DND-41 (cell line): ENCODE results near the gene TPX2.
"Not testable (repeated sequence)": the region's sequence is repeated elsewhere in the genome, so short reads cannot be mapped to it uniquely, and the experiment has no call there.

ENCODE experiments used
- ATAC-seq: fragments of 200-7000 bp; cut with Tn5 transposase; 3 replicates; pipeline ENCODE4 v1.9.1; 2021; ENCODE audit warnings: low read depth; ENCODE audit not compliant: insufficient read depth
- DNase-seq: peaks from one replicate; pipeline ENCODE4 v3.0.0-alpha.2; 2020
- H2AFZ ChIP-seq: 2 replicates; pipeline ENCODE4 v1.6.0; 2012; ENCODE audit warnings: low read depth, low read length
- H3K27ac ChIP-seq: 2 replicates; pipeline ENCODE4 v1.5.1; 2012; ENCODE audit warnings: low read length, inconsistent platforms
- H3K27me3 ChIP-seq: fragments of 200-600 bp; sonication (generic); 2 replicates; pipeline ENCODE4 v1.6.0; 2012; ENCODE audit warnings: low read length, mild to moderate bottlenecking, inconsistent platforms; ENCODE audit not compliant: insufficient read depth, poor library complexity
- H3K36me3 ChIP-seq: 2 replicates; pipeline ENCODE4 v1.5.1; 2012; ENCODE audit warnings: low read length, inconsistent platforms; ENCODE audit not compliant: insufficient read depth
- H3K4me1 ChIP-seq: 2 replicates; pipeline ENCODE4 v1.5.1; 2012; ENCODE audit warnings: mild to moderate bottlenecking, low read length; ENCODE audit not compliant: insufficient read depth
- H3K4me2 ChIP-seq: 2 replicates; pipeline ENCODE4 v1.6.0; 2012; ENCODE audit warnings: mild to moderate bottlenecking, moderate library complexity, low read length, inconsistent platforms; ENCODE audit not compliant: insufficient read depth
- H3K4me3 ChIP-seq, 2 experiments: fragments of 200-600 bp in 1 of 2; shearing (Covaris generic) in 1 of 2; 2 replicates each; pipeline ENCODE4 v1.5.1; 2012 to 2016; ENCODE audit warnings: inconsistent platforms in 2 of 2, low read length in 2 of 2, mild to moderate bottlenecking in 2 of 2, low read depth in 1 of 2, moderate library complexity in 1 of 2
- H3K79me2 ChIP-seq: 2 replicates; pipeline ENCODE4 v1.6.0; 2012; ENCODE audit warnings: low read length, inconsistent platforms; ENCODE audit not compliant: insufficient read depth
- H3K9ac ChIP-seq: 2 replicates; pipeline ENCODE4 v1.6.0; 2012; ENCODE audit warnings: low read depth, mild to moderate bottlenecking, inconsistent platforms, low read length, moderate library complexity
- H3K9me3 ChIP-seq: 2 replicates; pipeline ENCODE4 v1.5.1; 2012; ENCODE audit warnings: low read length, moderate library complexity, mild to moderate bottlenecking, inconsistent platforms; ENCODE audit not compliant: insufficient read depth, severe bottlenecking
- H4K20me1 ChIP-seq: 2 replicates; pipeline ENCODE4 v1.6.0; 2012; ENCODE audit warnings: low read length; ENCODE audit not compliant: insufficient read depth
- EZH2 ChIP-seq: IDR thresholded peaks from 3 replicates; pipeline ENCODE4 v1.6.1; 2012; ENCODE audit warnings: borderline replicate concordance, low read depth, mild to moderate bottlenecking, moderate library complexity, low read length, inconsistent platforms; ENCODE audit not compliant: severe bottlenecking
- TF ChIP-seq, protein P1 (sequence below): IDR thresholded peaks from 2 replicates; pipeline ENCODE4 v1.5.1; 2012; ENCODE audit warnings: borderline replicate concordance, low read length, moderate library complexity, mild to moderate bottlenecking; ENCODE audit not compliant: poor library complexity, severe bottlenecking; ENCODE audit errors: extremely low read depth

Gene TPX2

DNA sequence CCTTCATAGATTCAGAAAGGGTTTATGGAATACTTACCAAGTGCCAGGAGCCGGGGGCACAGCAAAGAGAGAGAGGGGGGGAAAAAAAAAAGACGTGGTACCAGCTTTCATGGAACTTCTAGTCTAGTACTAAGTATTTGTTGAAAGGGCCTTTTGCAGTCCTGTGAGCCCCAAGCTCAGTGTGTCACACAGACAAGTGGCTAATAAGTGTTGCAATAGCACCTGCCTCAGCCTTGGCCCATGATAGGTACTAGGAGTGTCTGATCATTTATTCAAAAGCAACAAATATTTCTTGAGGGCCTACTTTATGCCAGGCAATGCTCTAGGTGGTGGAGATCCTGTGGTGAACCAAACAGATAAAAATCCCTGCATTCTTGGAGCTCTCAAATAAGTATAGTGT is 88.0 kb downstream of the TPX2 start:
- no peaks in the 10 kb centered on the region for H3K79me2 ChIP-seq
- no peaks in the 10 kb centered on the region for H3K27me3 ChIP-seq
- no peaks in the 10 kb centered on the region for H3K36me3 ChIP-seq
- H3K9ac ChIP-seq = no peak overlapping the region
- DNase-seq (no peak), ATAC-seq (no peak)
- TF ChIP-seq EZH2 = no peak
- TF ChIP-seq, protein P1, sequence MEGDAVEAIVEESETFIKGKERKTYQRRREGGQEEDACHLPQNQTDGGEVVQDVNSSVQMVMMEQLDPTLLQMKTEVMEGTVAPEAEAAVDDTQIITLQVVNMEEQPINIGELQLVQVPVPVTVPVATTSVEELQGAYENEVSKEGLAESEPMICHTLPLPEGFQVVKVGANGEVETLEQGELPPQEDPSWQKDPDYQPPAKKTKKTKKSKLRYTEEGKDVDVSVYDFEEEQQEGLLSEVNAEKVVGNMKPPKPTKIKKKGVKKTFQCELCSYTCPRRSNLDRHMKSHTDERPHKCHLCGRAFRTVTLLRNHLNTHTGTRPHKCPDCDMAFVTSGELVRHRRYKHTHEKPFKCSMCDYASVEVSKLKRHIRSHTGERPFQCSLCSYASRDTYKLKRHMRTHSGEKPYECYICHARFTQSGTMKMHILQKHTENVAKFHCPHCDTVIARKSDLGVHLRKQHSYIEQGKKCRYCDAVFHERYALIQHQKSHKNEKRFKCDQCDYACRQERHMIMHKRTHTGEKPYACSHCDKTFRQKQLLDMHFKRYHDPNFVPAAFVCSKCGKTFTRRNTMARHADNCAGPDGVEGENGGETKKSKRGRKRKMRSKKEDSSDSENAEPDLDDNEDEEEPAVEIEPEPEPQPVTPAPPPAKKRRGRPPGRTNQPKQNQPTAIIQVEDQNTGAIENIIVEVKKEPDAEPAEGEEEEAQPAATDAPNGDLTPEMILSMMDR = no peak
- no peaks in the 10 kb centered on the region for H3K9me3 ChIP-seq
- H3K4me1 ChIP-seq = peaks cover 9% of the 10 kb centered on the region
- H2AFZ ChIP-seq = no peak overlapping the region
- H3K4me2 ChIP-seq = no peak overlapping the region
- H3K4me3 ChIP-seq = no peak overlapping the region
- no peak overlapping the region for H3K27ac ChIP-seq
- peaks cover 6% of the 10 kb centered on the region; the same call in 1 of the 2 replicates for H4K20me1 ChIP-seq

DNA sequence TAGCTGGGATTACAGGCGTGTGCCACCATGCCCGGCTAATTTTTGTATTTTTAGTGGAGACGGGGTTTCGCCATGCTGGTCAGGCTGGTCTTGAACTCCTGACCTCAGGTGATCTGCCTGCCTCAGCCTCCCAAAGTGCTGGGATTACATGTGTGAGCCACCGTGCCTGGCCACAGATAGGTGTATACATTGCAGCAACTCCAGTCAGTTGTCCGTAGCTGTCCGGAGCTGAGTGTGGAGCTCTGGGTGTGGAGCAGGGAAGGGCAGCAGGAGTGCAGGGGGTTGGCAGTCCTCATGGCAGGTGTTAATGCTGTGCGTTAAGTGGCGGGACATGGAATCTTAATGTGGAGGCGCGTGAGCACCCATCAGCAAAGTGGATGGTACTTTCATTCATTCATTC is 88.9 kb downstream of the TPX2 start:
- H3K36me3 ChIP-seq, H3K27me3 ChIP-seq, H3K4me3 ChIP-seq, H3K9ac ChIP-seq, H4K20me1 ChIP-seq, H3K4me1 ChIP-seq, H3K9me3 ChIP-seq, H3K27ac ChIP-seq, H3K79me2 ChIP-seq, DNase-seq, H3K4me2 ChIP-seq, ATAC-seq, H2AFZ ChIP-seq: not testable (repeated sequence)

DNA sequence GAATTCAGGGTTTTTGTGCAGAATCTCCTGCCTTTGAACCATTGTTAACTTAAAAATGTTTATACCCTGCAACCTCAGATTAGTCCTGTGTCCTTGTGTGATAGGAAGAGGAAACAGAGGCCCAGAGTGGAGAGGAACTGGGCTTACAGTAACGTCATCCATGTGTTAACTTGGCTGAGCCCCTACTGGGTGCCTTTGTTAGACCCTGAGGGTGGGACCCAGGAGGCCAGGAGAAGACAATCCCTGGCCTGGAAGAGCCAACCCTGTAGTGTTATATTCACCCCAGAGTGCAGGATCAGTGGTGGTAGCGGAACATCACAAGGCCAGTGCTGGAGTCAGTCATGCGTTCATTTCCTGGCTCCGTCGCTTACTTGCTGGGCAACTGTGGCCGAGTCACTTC is 90.6 kb downstream of the TPX2 start:
- no peak overlapping the region for H3K4me2 ChIP-seq
- DNase-seq (no peak), ATAC-seq (no peak)
- TF ChIP-seq, protein P1 = no peak
- TF ChIP-seq EZH2 = no peak
- peaks cover 6% of the 10 kb centered on the region; the same call in 1 of the 2 replicates for H4K20me1 ChIP-seq
- no peaks in the 10 kb centered on the region for H3K79me2 ChIP-seq
- H3K9me3 ChIP-seq = no peaks in the 10 kb centered on the region
- H2AFZ ChIP-seq = no peak overlapping the region
- no peaks in the 10 kb centered on the region for H3K36me3 ChIP-seq
- no peaks in the 10 kb centered on the region for H3K4me1 ChIP-seq
- no peak overlapping the region for H3K4me3 ChIP-seq
- H3K27me3 ChIP-seq = no peaks in the 10 kb centered on the region
- no peak overlapping the region for H3K9ac ChIP-seq
- no peak overlapping the region for H3K27ac ChIP-seq

DNA sequence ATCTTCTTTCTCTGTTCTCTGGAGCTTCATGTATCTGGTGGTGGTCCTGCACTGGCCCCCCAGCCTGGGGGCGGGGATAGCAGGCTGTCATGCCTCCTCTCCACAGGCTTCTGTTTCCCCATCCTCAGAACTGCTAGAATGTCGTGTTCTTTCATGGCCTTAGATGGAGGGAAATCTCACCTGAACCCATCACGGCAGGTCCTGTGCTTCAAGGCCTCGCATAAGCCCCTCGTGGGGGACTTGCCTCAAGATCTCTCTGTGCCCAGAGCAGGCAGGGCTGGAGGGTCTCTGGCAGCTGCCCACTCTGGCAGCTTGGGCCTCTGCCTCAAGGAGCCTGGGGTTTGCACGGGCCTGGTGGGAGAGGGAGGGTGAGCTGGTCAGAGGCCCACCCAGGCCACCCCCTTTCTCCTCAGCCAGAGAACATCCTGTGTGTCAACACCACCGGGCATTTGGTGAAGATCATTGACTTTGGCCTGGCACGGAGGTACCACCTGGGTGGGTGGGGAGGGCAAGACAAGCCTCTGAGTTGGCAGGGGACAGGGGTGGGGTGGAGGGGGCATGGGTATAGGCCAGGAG is 91.4 kb downstream of the TPX2 start:
- DNase-seq (no peak), ATAC-seq (no peak)
- Histone ChIP-seq H3K36me3 (no peaks in the 10 kb centered on the region), H3K4me3 (no peak overlapping the region), H3K79me2 (no peaks in the 10 kb centered on the region), H3K9ac (no peak overlapping the region), H3K9me3 (no peaks in the 10 kb centered on the region), H3K27ac (no peak overlapping the region), H3K27me3 (no peaks in the 10 kb centered on the region), H4K20me1 (peaks cover 9% of the 10 kb centered on the region; the same call in 1 of the 2 replicates), H3K4me2 (no peak overlapping the region), H2AFZ (no peak overlapping the region), H3K4me1 (no peaks in the 10 kb centered on the region)
- TF ChIP-seq EZH2 = no peak
- TF ChIP-seq, protein P1 = no peak
